Measurements from ENCODE around the gene CPSF4.

DNA sequence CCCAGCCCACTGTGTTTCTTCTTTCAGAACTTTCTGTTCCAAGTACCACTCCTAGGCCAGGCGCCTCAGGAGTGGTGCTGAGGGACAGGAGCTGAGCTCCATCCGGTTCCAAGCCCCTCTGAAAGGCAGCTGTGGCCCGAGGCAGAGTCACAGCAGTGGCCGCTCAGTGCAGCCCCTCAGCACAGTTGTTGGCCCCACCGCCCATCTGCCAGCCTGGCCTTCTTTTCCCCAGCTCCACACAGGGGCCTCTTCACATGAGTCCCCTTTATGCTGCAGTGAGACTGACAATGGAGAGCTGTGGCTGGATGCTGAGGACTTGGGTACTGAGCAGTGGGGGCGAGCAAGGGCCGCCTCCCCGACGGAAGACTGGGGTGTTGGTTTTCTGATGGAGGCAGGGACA is 20.5 kb upstream of the CPSF4 start:
- no peak for TF ChIP-seq FOXA1 (IDR thresholded peaks at IDR 0.05)
- no peak for TF ChIP-seq BHLHE40 (IDR thresholded peaks at IDR 0.05; ENCODE audit: borderline replicate concordance)
